Left lung (tissue), 10 donors: ENCODE results near the gene AKAP9. TPM values are rescaled to one million over a fixed set of nuclear protein-coding genes. Genes with fewer than 3 reads are reported as not detected.

Source experiments
- ATAC-seq: fragments of 200-7000 bp; cut with Tn5 transposase; one replicate; pipeline ENCODE4 v1.9.1; 2020; ENCODE audit warnings: moderate library complexity
- DNase-seq, 4 donors: peaks; one replicate each; pipeline ENCODE4 v3.0.0-alpha.2; 2013 to 2020
- H3K27ac ChIP-seq, 2 donors: fragments of 200-600 bp; sonication (generic) in 1 of 2; one replicate each; pipeline versions ENCODE4 v1.5.0 to v1.8.0; 2020 to 2021
- H3K27me3 ChIP-seq, 2 donors: fragments of 200-600 bp; sonication (generic) in 1 of 2; one replicate each; pipeline versions ENCODE4 v1.5.0 to v1.8.0; 2020 to 2021
- H3K36me3 ChIP-seq, 2 donors: fragments of 200-600 bp; sonication (generic) in 1 of 2; one replicate each; pipeline versions ENCODE4 v1.5.0 to v1.8.0; 2020 to 2021
- H3K4me1 ChIP-seq, 2 donors: fragments of 200-600 bp; one replicate each; pipeline ENCODE4 v1.8.0; 2021
- H3K4me3 ChIP-seq, 2 donors: fragments of 200-600 bp; sonication (generic) in 1 of 2; one replicate each; pipeline versions ENCODE4 v1.5.0 to v1.8.0; 2020 to 2021; ENCODE audit warnings: mild to moderate bottlenecking in 1 of 2
- H3K9me3 ChIP-seq, 2 donors: fragments of 200-600 bp; sonication (generic) in 1 of 2; one replicate each; pipeline versions ENCODE4 v1.5.0 to v1.8.0; 2020 to 2021
- CTCF ChIP-seq, 2 donors: fragments of 200-600 bp; sonication (generic) in 1 of 2; IDR thresholded peaks; one replicate each; pipeline versions ENCODE4 v1.5.0 to v1.8.0; 2021; ENCODE audit warnings: antibody characterized with exemption in 2 of 2
- intact Hi-C, 2 donors: fragments of 100-400 bp; cut with DNase I; formaldehyde crosslinking; loops; one replicate each; pipeline versions ENCODE4 v1.11.2 to v1.14.2; 2022
- polyA plus RNA-seq, 6 donors: library from polyadenylated mRNA; unstranded; fragments of 120-200 nt; gene quantifications; one replicate each; pipeline ENCODE4 v1.2.1, GENCODE V29; 2013; ENCODE audit not compliant: insufficient read length in 6 of 6
- total RNA-seq, 2 donors: library from RNA; stranded (reverse); fragmentation: NEBNext Ultra II Directional; extraction: Animal tissue kit (Norgen Biotek cat#: 25700); gene quantifications; one replicate each; pipeline ENCODE4 v1.2.1, GENCODE V29; 2021
- donor health status: DM: no; HTN: yes; CAD: no.
- donor health status: DM: no; HTN: no; CAD: no.

Gene AKAP9
- total and polyA plus RNA-seq, 8 donors, result 57.5 to 105 (median 88.9) TPM

- ATAC-seq (no peak), DNase-seq (no peak)
- no peaks in the 10 kb centered on the region for H3K27me3 ChIP-seq
- H3K4me1 ChIP-seq, result peaks cover 0 to 26% of the 10 kb centered on the region in 2 donors
- no peaks in the 10 kb centered on the region for H3K9me3 ChIP-seq
- H3K4me3 ChIP-seq, result no peak overlapping the region
- intact Hi-C loops, result no loop called here
- peaks cover 0 to 12% of the 10 kb centered on the region in 2 donors for H3K36me3 ChIP-seq
- H3K27ac ChIP-seq, result no peak overlapping the region
- TF ChIP-seq CTCF (IDR thresholded peaks at IDR 0.05), result no peak
Observed at GRCh38 chr7:92058899-92059298, 118.2 kb downstream of the AKAP9 start.

- Histone ChIP-seq H3K27me3 (no peaks in the 10 kb centered on the region), H3K4me1 (peaks cover 0 to 26% of the 10 kb centered on the region in 2 donors), H3K27ac (no peak overlapping the region), H3K4me3 (no peak overlapping the region), H3K36me3 (peaks cover 0 to 16% of the 10 kb centered on the region in 2 donors), H3K9me3 (no peaks in the 10 kb centered on the region)
- TF ChIP-seq CTCF (IDR thresholded peaks at IDR 0.05), result no peak
- DNase-seq, result no peak
- intact Hi-C loops, result no loop called here
- ATAC-seq, result no peak
Observed at GRCh38 chr7:92061154-92061553, 120.5 kb downstream of the AKAP9 start.

- ATAC-seq (no peak), DNase-seq (no peak)
- Histone ChIP-seq H3K4me3 (no peak overlapping the region), H3K9me3 (no peaks in the 10 kb centered on the region), H3K27me3 (no peaks in the 10 kb centered on the region), H3K4me1 (no peaks in the 10 kb centered on the region), H3K27ac (no peak overlapping the region), H3K36me3 (peaks cover 0 to 27% of the 10 kb centered on the region in 2 donors)
- TF ChIP-seq CTCF (IDR thresholded peaks at IDR 0.05), result no peak
- intact Hi-C loops, result no loop called here
Observed at GRCh38 chr7:92064438-92065029, 123.9 kb downstream of the AKAP9 start.

GRCh38 chr7:92071032-92071431, 130.4 kb downstream of the AKAP9 start:
- H3K27ac ChIP-seq, result no peak overlapping the region

GRCh38 chr7:92072121-92072520, 131.5 kb downstream of the AKAP9 start:
- H3K9me3 ChIP-seq, result no peaks in the 10 kb centered on the region
- TF ChIP-seq CTCF (IDR thresholded peaks at IDR 0.05), result no peak
- ATAC-seq (no peak), DNase-seq (no peak)
- intact Hi-C loops, result no loop called here
- H3K27ac ChIP-seq, result no peak overlapping the region
- H3K4me3 ChIP-seq, result no peak overlapping the region
- H3K27me3 ChIP-seq, result no peaks in the 10 kb centered on the region
- no peaks in the 10 kb centered on the region for H3K4me1 ChIP-seq
- H3K36me3 ChIP-seq, result peaks cover 0 to 49% of the 10 kb centered on the region in 2 donors

More at GRCh38 chr7:92071032-92071431, 130.4 kb downstream of the AKAP9 start:
- H3K27me3 ChIP-seq, result no peaks in the 10 kb centered on the region
- no peaks in the 10 kb centered on the region for H3K4me1 ChIP-seq
- H3K36me3 ChIP-seq, result peaks cover 0 to 47% of the 10 kb centered on the region in 2 donors
- intact Hi-C loops, result no loop called here
- no peaks in the 10 kb centered on the region for H3K9me3 ChIP-seq
- ATAC-seq, result peak; percentile 77
- TF ChIP-seq CTCF (IDR thresholded peaks at IDR 0.05), result no peak
- no peak overlapping the region for H3K4me3 ChIP-seq
- DNase-seq, result no peak
